ENCODE results near the gene SLF2. TPM values are rescaled to one million over a fixed set of nuclear protein-coding genes. Genes with fewer than 3 reads are reported as not detected.
A peak's percentile ranks its signal among the peaks of the same experiment; 100 is the strongest.

SLF2 gene
- 40.0 TPM for total RNA-seq

GRCh38 chr10:100912605-100913469 lies at the start of gene SLF2:
Gene SLF2, plus strand, starts transcription at chr10:100912963. Its CDS starts 148 bp downstream, at chr10:100913111.
- peak; percentile 99 for DNase-seq (ENCODE audit: low spot score)

GRCh38 chr10:100863433-100863832 lies 49.3 kb upstream of the SLF2 start:
- no peak for DNase-seq (ENCODE audit: low spot score)

- no peak for DNase-seq (ENCODE audit: low spot score)
These were observed 48.5 kb upstream of the SLF2 start for GRCh38 chr10:100864036-100864885.

GRCh38 chr10:100864978-100865377 lies 47.8 kb upstream of the SLF2 start:
- no peak for DNase-seq (ENCODE audit: low spot score)

- DNase-seq (ENCODE audit: low spot score) = no peak
These were observed 46.8 kb upstream of the SLF2 start for GRCh38 chr10:100866010-100866409.

GRCh38 chr10:100866575-100867098 lies 46.1 kb upstream of the SLF2 start:
- no peak for DNase-seq (ENCODE audit: low spot score)

- DNase-seq (ENCODE audit: low spot score) = no peak
These were observed 45.4 kb upstream of the SLF2 start for GRCh38 chr10:100867261-100867963.

- DNase-seq (ENCODE audit: low spot score) = no peak
These were observed 44.4 kb upstream of the SLF2 start for GRCh38 chr10:100868382-100868781.

- DNase-seq (ENCODE audit: low spot score) = no peak
These were observed 43.4 kb upstream of the SLF2 start for GRCh38 chr10:100869399-100869798.

- no peak for DNase-seq (ENCODE audit: low spot score)
These were observed 40.5 kb upstream of the SLF2 start for GRCh38 chr10:100872034-100872791.

- no peak for DNase-seq (ENCODE audit: low spot score)
These were observed 39.5 kb upstream of the SLF2 start for GRCh38 chr10:100873146-100873826.

- no peak for DNase-seq (ENCODE audit: low spot score)
These were observed 38.9 kb upstream of the SLF2 start for GRCh38 chr10:100873827-100874326.

- DNase-seq (ENCODE audit: low spot score) = no peak
These were observed 37.9 kb upstream of the SLF2 start for GRCh38 chr10:100874702-100875483.

GRCh38 chr10:100875484-100876166 lies 37.1 kb upstream of the SLF2 start:
- no peak for DNase-seq (ENCODE audit: low spot score)

- no peak for DNase-seq (ENCODE audit: low spot score)
These were observed 35.9 kb upstream of the SLF2 start for GRCh38 chr10:100876585-100877460.

GRCh38 chr10:100877461-100877850 lies 35.3 kb upstream of the SLF2 start:
- no peak for DNase-seq (ENCODE audit: low spot score)

- peak; percentile 62 for DNase-seq (ENCODE audit: low spot score)
These were observed 34.4 kb upstream of the SLF2 start for GRCh38 chr10:100878291-100878910.

All from ureter (tissue), 1 donor.